GM12878 (cell line): ENCODE data around the gene DTX4. TPM values are rescaled to one million over a fixed set of nuclear protein-coding genes. Genes with fewer than 3 reads are reported as not detected.
A peak's percentile ranks its signal among the peaks of the same experiment; 100 is the strongest.

Source experiments
- BACH1 ChIP-seq: fragments of 450-650 bp; IDR thresholded peaks from 2 replicates; pipeline ENCODE4 v1.6.1; 2017; ENCODE audit warnings: mild to moderate bottlenecking, borderline replicate concordance
- BCL11A ChIP-seq: IDR thresholded peaks from 2 replicates; pipeline ENCODE4 v1.6.1; 2011; ENCODE audit warnings: low read depth, low read length
- CREB1 ChIP-seq: IDR thresholded peaks from 2 replicates; pipeline ENCODE4 v1.6.1; 2012; ENCODE audit warnings: low read depth, mild to moderate bottlenecking, inconsistent platforms
- EED ChIP-seq: sonication (generic); IDR thresholded peaks from 2 replicates; pipeline ENCODE4 v1.6.1; 2016; ENCODE audit warnings: antibody characterized with exemption, low read depth
- GABPA ChIP-seq: IDR thresholded peaks from 2 replicates; pipeline ENCODE4 v1.6.1; 2014; ENCODE audit warnings: antibody characterized with exemption, low read depth, mild to moderate bottlenecking, inconsistent platforms
- GATAD2B ChIP-seq: fragments of 450-650 bp; conservative IDR thresholded peaks from 2 replicates; pipeline ENCODE4 v1.6.1; 2017; ENCODE audit warnings: low read depth, mild to moderate bottlenecking, moderate library complexity
- HDGF ChIP-seq: fragments of 450-650 bp; IDR thresholded peaks from 2 replicates; pipeline ENCODE4 v1.6.1; 2016; ENCODE audit warnings: antibody characterized with exemption
- KAT2A ChIP-seq: conservative IDR thresholded peaks from 2 replicates; pipeline ENCODE4 v1.6.1; 2011; ENCODE audit warnings: low read depth, low read length; ENCODE audit not compliant: control insufficient read depth
- MEF2A ChIP-seq: IDR thresholded peaks from 2 replicates; pipeline ENCODE4 v1.6.1; 2011; ENCODE audit warnings: low read depth, mild to moderate bottlenecking, low read length, moderate library complexity; ENCODE audit not compliant: insufficient read depth
- NR2C1 ChIP-seq: fragments of 450-650 bp; IDR thresholded peaks from 2 replicates; pipeline ENCODE4 v1.6.1; 2017; ENCODE audit warnings: antibody characterized with exemption, mild to moderate bottlenecking, moderate library complexity
- RAD51 ChIP-seq: fragments of 450-650 bp; IDR thresholded peaks from 2 replicates; pipeline ENCODE4 v1.6.1; 2016; ENCODE audit warnings: moderate library complexity, mild to moderate bottlenecking, inconsistent platforms
- TCF12 ChIP-seq: IDR thresholded peaks from 2 replicates; pipeline ENCODE4 v1.6.1; 2011; ENCODE audit warnings: low read depth, mild to moderate bottlenecking, low read length
- ZNF24 ChIP-seq: fragments of 450-650 bp; IDR thresholded peaks from 2 replicates; pipeline ENCODE4 v1.6.1; 2017; ENCODE audit warnings: antibody characterized with exemption, mild to moderate bottlenecking
- ZSCAN29 ChIP-seq: fragments of 450-650 bp; IDR thresholded peaks from 2 replicates; pipeline ENCODE4 v1.6.1; 2017; ENCODE audit warnings: mild to moderate bottlenecking, moderate library complexity
- polyA plus RNA-seq, 11 experiments: library from polyadenylated mRNA; depleted of rRNA in 4 of 11; unstranded in 6 of 11; stranded (reverse) in 5 of 11; fragments of >200 nt; fragmentation: Nextera tagmentation in 4 of 11; fragmentation: Illumina TruSeq in 1 of 11; extraction: Ambion mirVana in 4 of 11; extraction: Trizol in 1 of 11; gene quantifications; 1 replicate in 1 of 11; 2 replicates in 10 of 11; pipeline versions ENCODE4 v1.2.1 to v1.2.3, GENCODE V29; 2011 to 2016; ENCODE audit warnings: inconsistent platforms in 2 of 11, missing spikeins in 2 of 11, low read depth in 1 of 11
- total RNA-seq, 4 experiments: library from RNA; depleted of rRNA in 3 of 4; stranded (reverse); fragments of >200 nt in 3 of 4; fragmentation: Illumina TruSeq in 1 of 4; extraction: Trizol in 1 of 4; gene quantifications; 2 replicates each; pipeline versions ENCODE4 v1.2.1 to v1.2.3, GENCODE V29; 2013 to 2021
- TF ChIP-seq, protein P1 (sequence below): fragments of 450-650 bp; IDR thresholded peaks from 2 replicates; pipeline ENCODE4 v1.6.1; 2017; ENCODE audit warnings: mild to moderate bottlenecking, moderate library complexity
- TF ChIP-seq, protein P2 (sequence below): fragments of 450-650 bp; IDR thresholded peaks from 2 replicates; pipeline ENCODE4 v1.6.1; 2016; ENCODE audit warnings: mild to moderate bottlenecking, moderate library complexity, borderline replicate concordance
- TF ChIP-seq, protein P3 (sequence below): IDR thresholded peaks from 2 replicates; pipeline ENCODE4 v1.6.1; 2011; ENCODE audit warnings: borderline replicate concordance, low read depth, mild to moderate bottlenecking, moderate library complexity, mixed read lengths, low read length; ENCODE audit not compliant: insufficient read depth; ENCODE audit errors: extremely low read length
- TF ChIP-seq, protein P4 (sequence below): fragments of 450-650 bp; IDR thresholded peaks from 2 replicates; pipeline ENCODE4 v1.6.1; 2017; ENCODE audit warnings: borderline replicate concordance

DTX4 gene
- total and polyA plus RNA-seq, 10 of the 15 experiments (the other 5 are each of a cell fraction or from before 2014, with no cell fraction given): 3.8 to 25.8 (median 10.5) TPM

DNA sequence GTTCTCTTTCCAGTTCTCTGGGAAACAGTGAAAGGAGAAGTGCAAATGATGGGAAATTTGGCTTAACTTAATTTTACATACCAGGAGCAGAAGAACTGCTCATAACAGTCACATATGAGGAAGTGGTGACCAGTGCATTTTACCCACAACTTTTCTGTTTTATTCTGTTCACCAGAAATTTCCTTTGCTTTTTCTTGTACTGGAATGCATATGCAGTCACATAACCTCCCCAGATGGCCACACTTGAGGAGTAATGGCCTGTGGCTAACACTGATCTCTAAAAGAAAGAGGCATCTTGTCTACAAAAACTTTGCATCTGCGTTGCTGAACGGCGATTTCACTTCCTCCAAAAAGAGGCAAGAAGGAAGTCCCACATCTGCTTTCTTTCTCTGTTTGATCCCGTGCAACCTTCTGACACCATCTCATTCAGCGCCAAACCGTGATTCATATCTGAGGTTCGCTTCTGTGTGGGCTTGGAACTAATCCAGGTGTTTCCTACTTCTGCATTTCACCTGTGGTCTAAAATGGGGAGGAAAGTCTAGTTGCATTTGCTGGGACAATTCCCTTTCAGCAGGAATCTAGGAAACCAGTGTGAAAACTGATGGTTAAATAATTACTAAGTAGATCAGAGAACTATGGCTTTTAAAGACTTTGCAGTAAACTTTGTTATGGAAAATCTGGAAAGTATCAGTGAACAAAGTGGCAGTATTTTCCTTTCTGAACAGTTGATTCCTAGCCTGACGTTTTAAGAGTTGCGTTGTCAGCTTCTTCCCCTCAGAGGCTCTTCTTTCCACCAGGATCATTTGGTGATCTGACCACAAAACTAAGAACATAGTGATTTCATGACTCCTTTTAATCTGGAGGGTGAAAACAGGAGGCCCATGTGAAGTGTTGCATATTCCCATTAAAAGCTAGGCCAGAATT, 45.0 kb downstream of the DTX4 start (continued):
- peak; percentile 61; the same call in 1 of the 2 replicates for TF ChIP-seq ZNF24
- TF ChIP-seq RAD51: no peak; the same call in 1 of the 2 replicates
- peak; percentile 67; the same call in 1 of the 2 replicates for TF ChIP-seq GABPA
- TF ChIP-seq KAT2A: no peak
- TF ChIP-seq ZSCAN29: peak; percentile 91
- TF ChIP-seq, protein P1, sequence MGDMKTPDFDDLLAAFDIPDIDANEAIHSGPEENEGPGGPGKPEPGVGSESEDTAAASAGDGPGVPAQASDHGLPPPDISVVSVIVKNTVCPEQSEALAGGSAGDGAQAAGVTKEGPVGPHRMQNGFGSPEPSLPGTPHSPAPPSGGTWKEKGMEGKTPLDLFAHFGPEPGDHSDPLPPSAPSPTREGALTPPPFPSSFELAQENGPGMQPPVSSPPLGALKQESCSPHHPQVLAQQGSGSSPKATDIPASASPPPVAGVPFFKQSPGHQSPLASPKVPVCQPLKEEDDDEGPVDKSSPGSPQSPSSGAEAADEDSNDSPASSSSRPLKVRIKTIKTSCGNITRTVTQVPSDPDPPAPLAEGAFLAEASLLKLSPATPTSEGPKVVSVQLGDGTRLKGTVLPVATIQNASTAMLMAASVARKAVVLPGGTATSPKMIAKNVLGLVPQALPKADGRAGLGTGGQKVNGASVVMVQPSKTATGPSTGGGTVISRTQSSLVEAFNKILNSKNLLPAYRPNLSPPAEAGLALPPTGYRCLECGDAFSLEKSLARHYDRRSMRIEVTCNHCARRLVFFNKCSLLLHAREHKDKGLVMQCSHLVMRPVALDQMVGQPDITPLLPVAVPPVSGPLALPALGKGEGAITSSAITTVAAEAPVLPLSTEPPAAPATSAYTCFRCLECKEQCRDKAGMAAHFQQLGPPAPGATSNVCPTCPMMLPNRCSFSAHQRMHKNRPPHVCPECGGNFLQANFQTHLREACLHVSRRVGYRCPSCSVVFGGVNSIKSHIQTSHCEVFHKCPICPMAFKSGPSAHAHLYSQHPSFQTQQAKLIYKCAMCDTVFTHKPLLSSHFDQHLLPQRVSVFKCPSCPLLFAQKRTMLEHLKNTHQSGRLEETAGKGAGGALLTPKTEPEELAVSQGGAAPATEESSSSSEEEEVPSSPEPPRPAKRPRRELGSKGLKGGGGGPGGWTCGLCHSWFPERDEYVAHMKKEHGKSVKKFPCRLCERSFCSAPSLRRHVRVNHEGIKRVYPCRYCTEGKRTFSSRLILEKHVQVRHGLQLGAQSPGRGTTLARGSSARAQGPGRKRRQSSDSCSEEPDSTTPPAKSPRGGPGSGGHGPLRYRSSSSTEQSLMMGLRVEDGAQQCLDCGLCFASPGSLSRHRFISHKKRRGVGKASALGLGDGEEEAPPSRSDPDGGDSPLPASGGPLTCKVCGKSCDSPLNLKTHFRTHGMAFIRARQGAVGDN: no peak; the same call in 1 of the 2 replicates
- TF ChIP-seq GATAD2B: peak; percentile 93
- peak; percentile 79 for TF ChIP-seq CREB1
- TF ChIP-seq HDGF: no peak
- TF ChIP-seq, protein P2, sequence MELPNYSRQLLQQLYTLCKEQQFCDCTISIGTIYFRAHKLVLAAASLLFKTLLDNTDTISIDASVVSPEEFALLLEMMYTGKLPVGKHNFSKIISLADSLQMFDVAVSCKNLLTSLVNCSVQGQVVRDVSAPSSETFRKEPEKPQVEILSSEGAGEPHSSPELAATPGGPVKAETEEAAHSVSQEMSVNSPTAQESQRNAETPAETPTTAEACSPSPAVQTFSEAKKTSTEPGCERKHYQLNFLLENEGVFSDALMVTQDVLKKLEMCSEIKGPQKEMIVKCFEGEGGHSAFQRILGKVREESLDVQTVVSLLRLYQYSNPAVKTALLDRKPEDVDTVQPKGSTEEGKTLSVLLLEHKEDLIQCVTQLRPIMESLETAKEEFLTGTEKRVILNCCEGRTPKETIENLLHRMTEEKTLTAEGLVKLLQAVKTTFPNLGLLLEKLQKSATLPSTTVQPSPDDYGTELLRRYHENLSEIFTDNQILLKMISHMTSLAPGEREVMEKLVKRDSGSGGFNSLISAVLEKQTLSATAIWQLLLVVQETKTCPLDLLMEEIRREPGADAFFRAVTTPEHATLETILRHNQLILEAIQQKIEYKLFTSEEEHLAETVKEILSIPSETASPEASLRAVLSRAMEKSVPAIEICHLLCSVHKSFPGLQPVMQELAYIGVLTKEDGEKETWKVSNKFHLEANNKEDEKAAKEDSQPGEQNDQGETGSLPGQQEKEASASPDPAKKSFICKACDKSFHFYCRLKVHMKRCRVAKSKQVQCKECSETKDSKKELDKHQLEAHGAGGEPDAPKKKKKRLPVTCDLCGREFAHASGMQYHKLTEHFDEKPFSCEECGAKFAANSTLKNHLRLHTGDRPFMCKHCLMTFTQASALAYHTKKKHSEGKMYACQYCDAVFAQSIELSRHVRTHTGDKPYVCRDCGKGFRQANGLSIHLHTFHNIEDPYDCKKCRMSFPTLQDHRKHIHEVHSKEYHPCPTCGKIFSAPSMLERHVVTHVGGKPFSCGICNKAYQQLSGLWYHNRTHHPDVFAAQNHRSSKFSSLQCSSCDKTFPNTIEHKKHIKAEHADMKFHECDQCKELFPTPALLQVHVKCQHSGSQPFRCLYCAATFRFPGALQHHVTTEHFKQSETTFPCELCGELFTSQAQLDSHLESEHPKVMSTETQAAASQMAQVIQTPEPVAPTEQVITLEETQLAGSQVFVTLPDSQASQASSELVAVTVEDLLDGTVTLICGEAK: no peak; the same call in 1 of the 2 replicates
- TF ChIP-seq EED: peak; percentile 100
- TF ChIP-seq NR2C1: no peak
- peak; percentile 99 for TF ChIP-seq TCF12
- TF ChIP-seq, protein P3, sequence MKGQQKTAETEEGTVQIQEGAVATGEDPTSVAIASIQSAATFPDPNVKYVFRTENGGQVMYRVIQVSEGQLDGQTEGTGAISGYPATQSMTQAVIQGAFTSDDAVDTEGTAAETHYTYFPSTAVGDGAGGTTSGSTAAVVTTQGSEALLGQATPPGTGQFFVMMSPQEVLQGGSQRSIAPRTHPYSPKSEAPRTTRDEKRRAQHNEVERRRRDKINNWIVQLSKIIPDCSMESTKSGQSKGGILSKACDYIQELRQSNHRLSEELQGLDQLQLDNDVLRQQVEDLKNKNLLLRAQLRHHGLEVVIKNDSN: no peak
- TF ChIP-seq MEF2A: peak; percentile 86
- TF ChIP-seq, protein P4, sequence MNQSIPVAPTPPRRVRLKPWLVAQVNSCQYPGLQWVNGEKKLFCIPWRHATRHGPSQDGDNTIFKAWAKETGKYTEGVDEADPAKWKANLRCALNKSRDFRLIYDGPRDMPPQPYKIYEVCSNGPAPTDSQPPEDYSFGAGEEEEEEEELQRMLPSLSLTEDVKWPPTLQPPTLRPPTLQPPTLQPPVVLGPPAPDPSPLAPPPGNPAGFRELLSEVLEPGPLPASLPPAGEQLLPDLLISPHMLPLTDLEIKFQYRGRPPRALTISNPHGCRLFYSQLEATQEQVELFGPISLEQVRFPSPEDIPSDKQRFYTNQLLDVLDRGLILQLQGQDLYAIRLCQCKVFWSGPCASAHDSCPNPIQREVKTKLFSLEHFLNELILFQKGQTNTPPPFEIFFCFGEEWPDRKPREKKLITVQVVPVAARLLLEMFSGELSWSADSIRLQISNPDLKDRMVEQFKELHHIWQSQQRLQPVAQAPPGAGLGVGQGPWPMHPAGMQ: no peak
- TF ChIP-seq BCL11A: peak; percentile 99
- peak; percentile 97 for TF ChIP-seq BACH1
